Bronchial epithelial cell (primary cell): ENCODE measurements around the gene TMEM80. TPM values are rescaled to one million over a fixed set of nuclear protein-coding genes. Genes with fewer than 3 reads are reported as not detected.
"Not testable (repeated sequence)": the region's sequence is repeated elsewhere in the genome, so short reads cannot be mapped to it uniquely, and the experiment has no call there.

Experiments
- DNase-seq: peaks from one replicate; pipeline ENCODE4 v3.0.0-alpha.2; 2010; ENCODE audit warnings: low read depth
- FAIRE-seq: peaks from 2 replicates; lab custom pipeline; 2011; peaks lifted over from hg19 to GRCh38; lab: Jason Lieb, UNC
- H3K27me3 ChIP-seq: 2 replicates; pipeline ENCODE4 v1.5.1; 2011; ENCODE audit warnings: low read length; ENCODE audit not compliant: control insufficient read depth, insufficient read depth
- H3K36me3 ChIP-seq: 2 replicates; pipeline ENCODE4 v1.5.1; 2011; ENCODE audit warnings: low read length; ENCODE audit not compliant: control insufficient read depth, insufficient read depth
- H3K4me3 ChIP-seq: 2 replicates; pipeline ENCODE4 v1.5.1; 2011; ENCODE audit warnings: mild to moderate bottlenecking, low read depth, low read length, control low read depth
- CTCF ChIP-seq: IDR thresholded peaks from 2 replicates; pipeline ENCODE4 v1.5.1; 2011; ENCODE audit warnings: mild to moderate bottlenecking, moderate library complexity, low read length, control low read depth, inconsistent platforms; ENCODE audit not compliant: insufficient read depth, severe bottlenecking
- total RNA-seq: library from RNA; depleted of rRNA; stranded (reverse); fragments of >200 nt; gene quantifications from 2 replicates; pipeline ENCODE4 v1.2.1, GENCODE V29; 2014

The TMEM80 gene
- total RNA-seq, 1 donor from 2014 or later, result 9.0 TPM

GRCh38 chr11:733072-733471, 37.5 kb downstream of the TMEM80 start:
- FAIRE-seq, result no peak

GRCh38 chr11:734541-734940, 38.9 kb downstream of the TMEM80 start:
- not testable (repeated sequence) for FAIRE-seq, H3K4me3 ChIP-seq, DNase-seq, H3K27me3 ChIP-seq, H3K36me3 ChIP-seq

More at GRCh38 chr11:733072-733471, 37.5 kb downstream of the TMEM80 start:
- H3K36me3 ChIP-seq, result no peaks in the 10 kb centered on the region
- TF ChIP-seq CTCF, result no peak
- no peaks in the 10 kb centered on the region for H3K27me3 ChIP-seq
- no peak for DNase-seq
- no peak overlapping the region for H3K4me3 ChIP-seq

GRCh38 chr11:737366-737765, 41.8 kb downstream of the TMEM80 start:
- H3K36me3 ChIP-seq, result no peaks in the 10 kb centered on the region
- TF ChIP-seq CTCF, result no peak
- H3K4me3 ChIP-seq, result no peak overlapping the region
- no peaks in the 10 kb centered on the region for H3K27me3 ChIP-seq
- no peak for DNase-seq
- no peak for FAIRE-seq

GRCh38 chr11:737899-738298, 42.3 kb downstream of the TMEM80 start:
- H3K4me3 ChIP-seq, H3K36me3 ChIP-seq, H3K27me3 ChIP-seq: not testable (repeated sequence)
- peak; percentile 22 for DNase-seq
- FAIRE-seq, result peak; percentile 13

- peak; percentile 43 for DNase-seq
Observed at GRCh38 chr11:742156-742546, 46.5 kb downstream of the TMEM80 start.

GRCh38 chr11:742571-743201, 47.1 kb downstream of the TMEM80 start:
- peak; percentile 72 for FAIRE-seq
- no peak for TF ChIP-seq CTCF
- Histone ChIP-seq H3K36me3 (no peaks in the 10 kb centered on the region), H3K27me3 (no peaks in the 10 kb centered on the region), H3K4me3 (no peak overlapping the region)
- DNase-seq, result no peak

More at GRCh38 chr11:742156-742546, 46.5 kb downstream of the TMEM80 start:
- Histone ChIP-seq H3K4me3 (no peak overlapping the region), H3K36me3 (no peaks in the 10 kb centered on the region), H3K27me3 (no peaks in the 10 kb centered on the region)
- peak; percentile 13 for FAIRE-seq
- no peak for TF ChIP-seq CTCF

- FAIRE-seq (no peak), DNase-seq (no peak)
- no peaks in the 10 kb centered on the region for H3K27me3 ChIP-seq
- no peak overlapping the region for H3K4me3 ChIP-seq
- H3K36me3 ChIP-seq, result no peaks in the 10 kb centered on the region
- TF ChIP-seq CTCF, result no peak
Observed at GRCh38 chr11:745428-745827, 49.8 kb downstream of the TMEM80 start.
